Mesenchymal stem cell (in vitro differentiated cells and primary cell): ENCODE measurements around the gene SLC24A3.
A peak's percentile ranks its signal among the peaks of the same experiment; 100 is the strongest.

Source experiments
- DNase-seq: peaks from one replicate; pipeline ENCODE4 v3.0.0-alpha.2; 2013
- H2AFZ ChIP-seq: one replicate; pipeline ENCODE4 v1.6.1; 2013; ENCODE audit warnings: low read depth, mild to moderate bottlenecking, control low read depth, inconsistent platforms, low read length, moderate library complexity
- H2AK5ac ChIP-seq: 2 replicates; pipeline ENCODE4 v1.6.1; 2013; ENCODE audit warnings: low read length, moderate library complexity, mild to moderate bottlenecking, inconsistent platforms; ENCODE audit not compliant: severe bottlenecking
- H2BK120ac ChIP-seq: one replicate; pipeline ENCODE4 v1.6.1; 2013; ENCODE audit warnings: low read depth, mild to moderate bottlenecking, inconsistent platforms, low read length, moderate library complexity
- H2BK12ac ChIP-seq, 2 experiments: one replicate each; pipeline ENCODE4 v1.6.1; 2013; ENCODE audit warnings: inconsistent platforms in 2 of 2, low read length in 2 of 2, mild to moderate bottlenecking in 2 of 2, moderate library complexity in 2 of 2, control low read depth in 1 of 2
- H2BK15ac ChIP-seq: one replicate; pipeline ENCODE4 v1.6.1; 2013; ENCODE audit warnings: mild to moderate bottlenecking, low read depth, inconsistent platforms; ENCODE audit not compliant: poor library complexity, severe bottlenecking
- H2BK5ac ChIP-seq: 2 replicates; pipeline ENCODE4 v1.6.1; 2013; ENCODE audit warnings: low read depth, mild to moderate bottlenecking, low read length, control low read depth, inconsistent platforms; ENCODE audit not compliant: poor library complexity, severe bottlenecking
- H3K14ac ChIP-seq, 2 experiments: one replicate each; pipeline ENCODE4 v1.6.1; 2013; ENCODE audit warnings: inconsistent platforms in 2 of 2, low read length in 2 of 2, control low read depth in 1 of 2, mild to moderate bottlenecking in 1 of 2, moderate library complexity in 1 of 2
- H3K18ac ChIP-seq, 2 experiments: one replicate each; pipeline ENCODE4 v1.6.1; 2013; ENCODE audit warnings: inconsistent platforms in 2 of 2, low read length in 2 of 2, control low read depth in 1 of 2, low read depth in 1 of 2, mild to moderate bottlenecking in 1 of 2
- H3K23ac ChIP-seq, 2 experiments: one replicate each; pipeline ENCODE4 v1.6.1; 2013; ENCODE audit warnings: inconsistent platforms in 2 of 2, low read length in 2 of 2, mild to moderate bottlenecking in 2 of 2, moderate library complexity in 2 of 2, control low read depth in 1 of 2
- H3K27ac ChIP-seq: 2 replicates; pipeline ENCODE4 v1.5.1; 2013; ENCODE audit warnings: mild to moderate bottlenecking, moderate library complexity, low read length, control low read depth, inconsistent platforms; ENCODE audit not compliant: poor library complexity, severe bottlenecking
- H3K27me3 ChIP-seq, 2 experiments: 2 replicates each; pipeline versions ENCODE4 v1.6.1 to v1.7.0; 2013; ENCODE audit warnings: low read length in 2 of 2, mild to moderate bottlenecking in 2 of 2, moderate library complexity in 2 of 2, control low read depth in 1 of 2, inconsistent platforms in 1 of 2; ENCODE audit not compliant: control insufficient read depth in 1 of 2, insufficient read depth in 1 of 2
- H3K36me3 ChIP-seq, 2 experiments: 2 replicates each; pipeline versions ENCODE4 v1.6.1 to v1.7.0; 2013; ENCODE audit warnings: low read length in 2 of 2, control low read depth in 1 of 2, inconsistent platforms in 1 of 2, low read depth in 1 of 2, mild to moderate bottlenecking in 1 of 2; ENCODE audit not compliant: insufficient read depth in 2 of 2, control insufficient read depth in 1 of 2
- H3K4ac ChIP-seq, 2 experiments: one replicate each; pipeline ENCODE4 v1.6.1; 2013; ENCODE audit warnings: inconsistent platforms in 2 of 2, low read length in 2 of 2, mild to moderate bottlenecking in 2 of 2, moderate library complexity in 2 of 2, control low read depth in 1 of 2, low read depth in 1 of 2
- H3K4me1 ChIP-seq: 2 replicates; pipeline ENCODE4 v1.6.1; 2013; ENCODE audit warnings: low read depth, low read length, control low read depth; ENCODE audit not compliant: control insufficient read depth, insufficient read depth
- H3K4me2 ChIP-seq: 2 replicates; pipeline ENCODE4 v1.6.1; 2013; ENCODE audit warnings: low read length, mild to moderate bottlenecking, inconsistent platforms; ENCODE audit not compliant: poor library complexity, severe bottlenecking
- H3K4me3 ChIP-seq, 2 experiments: 2 replicates each; pipeline versions ENCODE4 v1.5.1 to v1.7.0; 2013; ENCODE audit warnings: low read length in 2 of 2, mild to moderate bottlenecking in 2 of 2, control low read depth in 1 of 2, low read depth in 1 of 2; ENCODE audit not compliant: insufficient read depth in 1 of 2
- H3K79me1 ChIP-seq: replicated peaks from 2 replicates; pipeline ENCODE4 v1.6.1; 2013; ENCODE audit warnings: mild to moderate bottlenecking, control low read depth, low read length, inconsistent platforms; ENCODE audit not compliant: poor library complexity, severe bottlenecking
- H3K9ac ChIP-seq: 2 replicates; pipeline ENCODE4 v1.7.0; 2013; ENCODE audit warnings: mild to moderate bottlenecking, low read length, moderate library complexity
- H3K9me3 ChIP-seq: 2 replicates; pipeline ENCODE4 v1.7.0; 2013; ENCODE audit warnings: mild to moderate bottlenecking, low read length; ENCODE audit not compliant: control insufficient read depth
- H4K8ac ChIP-seq: one replicate; pipeline ENCODE4 v1.6.1; 2013; ENCODE audit warnings: inconsistent platforms, mild to moderate bottlenecking, low read length, moderate library complexity
- H4K91ac ChIP-seq: one replicate; pipeline ENCODE4 v1.6.1; 2013; ENCODE audit warnings: mild to moderate bottlenecking, low read length, inconsistent platforms
- WGBS: methylation state at CpG from one replicate; pipeline ENCODE4 v1.1.7; 2013; ENCODE audit warnings: mixed read lengths; 5-methylcytosine and 5-hydroxymethylcytosine counted together

SLC24A3 gene

GRCh38 chr20:19285436-19285835 is 73.0 kb downstream of the SLC24A3 start:
- Histone ChIP-seq H3K27ac (no peak overlapping the region), H3K36me3 (no peaks in the 10 kb centered on the region), H2AK5ac (no peak overlapping the region), H3K9me3 (no peaks in the 10 kb centered on the region), H3K27me3 (peaks cover 0 to 3% of the 10 kb centered on the region in 2 experiments), H3K18ac (no peak overlapping the region), H2BK120ac (no peak overlapping the region), H4K8ac (no peak overlapping the region), H3K4me1 (no peaks in the 10 kb centered on the region), H3K4me3 (no peak overlapping the region), H3K9ac (no peak overlapping the region), H4K91ac (no peak overlapping the region), H2BK5ac (no peak overlapping the region), H2BK12ac (no peak overlapping the region), H3K4me2 (no peak overlapping the region), H3K4ac (no peak overlapping the region), H2BK15ac (no peak overlapping the region), H3K23ac (no peak overlapping the region), H3K79me1 (no peaks in the 10 kb centered on the region), H3K14ac (no peak overlapping the region), H2AFZ (no peak overlapping the region)
- 93% methylated on average over 2 of the region's 2 CpGs for WGBS
- DNase-seq = no peak

GRCh38 chr20:19288061-19288460 is 75.6 kb downstream of the SLC24A3 start:
- H3K4me2 ChIP-seq = no peak overlapping the region
- H3K27ac ChIP-seq = no peak overlapping the region
- H3K4ac ChIP-seq = no peak overlapping the region
- no peak overlapping the region for H2AK5ac ChIP-seq
- no peak overlapping the region for H3K9ac ChIP-seq
- H2BK120ac ChIP-seq = no peak overlapping the region
- no CpG with 5 or more reads among the region's 2 CpGs for WGBS
- H3K79me1 ChIP-seq = no peaks in the 10 kb centered on the region
- no peak overlapping the region for H3K23ac ChIP-seq
- peak; percentile 24 for DNase-seq
- H4K8ac ChIP-seq = no peak overlapping the region
- H3K9me3 ChIP-seq = no peaks in the 10 kb centered on the region
- H2BK15ac ChIP-seq = no peak overlapping the region
- no peaks in the 10 kb centered on the region for H3K4me1 ChIP-seq
- no peak overlapping the region for H2BK5ac ChIP-seq
- H3K36me3 ChIP-seq = no peaks in the 10 kb centered on the region
- H3K18ac ChIP-seq = no peak overlapping the region
- no peak overlapping the region for H4K91ac ChIP-seq
- no peak overlapping the region for H2BK12ac ChIP-seq
- H3K27me3 ChIP-seq = peaks cover 0 to 3% of the 10 kb centered on the region in 2 experiments
- no peak overlapping the region for H3K14ac ChIP-seq
- H2AFZ ChIP-seq = no peak overlapping the region
- no peak overlapping the region for H3K4me3 ChIP-seq

- Histone ChIP-seq H2AFZ (no peak overlapping the region), H3K4me3 (no peak overlapping the region), H4K8ac (no peak overlapping the region), H3K9me3 (no peaks in the 10 kb centered on the region), H3K4me1 (no peaks in the 10 kb centered on the region), H2AK5ac (no peak overlapping the region), H3K18ac (no peak overlapping the region), H4K91ac (no peak overlapping the region), H3K36me3 (no peaks in the 10 kb centered on the region), H3K4me2 (no peak overlapping the region), H3K79me1 (no peaks in the 10 kb centered on the region), H2BK5ac (no peak overlapping the region), H3K27me3 (peaks cover 0 to 3% of the 10 kb centered on the region in 2 experiments), H3K9ac (no peak overlapping the region), H3K23ac (no peak overlapping the region), H3K27ac (no peak overlapping the region), H3K4ac (no peak overlapping the region), H2BK12ac (no peak overlapping the region), H3K14ac (no peak overlapping the region), H2BK120ac (no peak overlapping the region), H2BK15ac (no peak overlapping the region)
- 22% methylated on average over 2 of the region's 3 CpGs for WGBS
- DNase-seq = peak; percentile 20
These were observed 76.2 kb downstream of the SLC24A3 start for GRCh38 chr20:19288636-19289035.

- Histone ChIP-seq H3K4me3 (no peak overlapping the region), H3K4me2 (no peak overlapping the region), H4K91ac (no peak overlapping the region), H3K9ac (no peak overlapping the region), H3K36me3 (no peaks in the 10 kb centered on the region), H3K4ac (no peak overlapping the region), H2BK5ac (no peak overlapping the region), H3K14ac (no peak overlapping the region), H3K9me3 (no peaks in the 10 kb centered on the region), H3K4me1 (no peaks in the 10 kb centered on the region), H2BK15ac (no peak overlapping the region), H3K23ac (no peak overlapping the region), H4K8ac (no peak overlapping the region), H2AK5ac (no peak overlapping the region), H2AFZ (no peak overlapping the region), H2BK120ac (no peak overlapping the region), H3K27me3 (no peaks in the 10 kb centered on the region), H3K27ac (no peak overlapping the region), H3K79me1 (no peaks in the 10 kb centered on the region), H3K18ac (no peak overlapping the region), H2BK12ac (no peak overlapping the region)
- WGBS = 82% methylated on average over 4 of the region's 4 CpGs
- DNase-seq = no peak
These were observed 77.0 kb downstream of the SLC24A3 start for GRCh38 chr20:19289451-19289850.
